ENCODE measurements around the gene P2RX1.

DNA sequence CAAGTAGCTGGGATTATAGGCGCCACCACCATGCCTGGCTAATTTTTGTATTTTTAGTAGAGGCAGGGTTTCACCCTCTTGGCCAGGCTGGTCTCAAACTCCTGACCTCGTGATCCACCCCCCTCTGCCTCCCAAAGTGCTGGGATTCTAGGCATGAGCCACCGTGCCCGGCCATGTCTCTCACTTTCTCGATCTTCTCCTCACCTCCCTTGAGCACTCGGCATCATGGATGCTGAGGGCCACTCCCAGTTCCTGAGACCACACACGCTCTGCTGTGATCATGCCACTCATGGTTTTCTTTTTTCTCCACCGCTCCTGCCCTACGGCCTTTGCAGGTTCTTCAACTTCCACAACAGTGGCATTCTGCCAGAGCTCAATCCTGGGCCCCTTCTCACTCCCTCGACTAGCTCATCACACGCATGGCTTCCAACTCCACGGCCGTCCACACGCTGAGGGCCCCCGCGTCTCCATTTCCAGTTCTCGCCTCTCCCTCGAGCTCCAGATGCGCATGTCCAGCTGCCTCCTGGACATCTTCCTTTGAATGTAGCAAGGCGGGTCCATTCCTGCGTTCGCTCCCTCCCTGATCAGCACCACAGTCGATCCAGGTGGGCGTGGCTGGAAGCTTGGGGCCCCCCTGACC lies 64.7 kb downstream of the P2RX1 start:
- TF ChIP-seq CTCF (IDR thresholded peaks at IDR 0.05) (no peak), EZH2 (IDR thresholded peaks at IDR 0.05; ENCODE audit: borderline replicate concordance, insufficient read depth, low read depth, low read length, poor library complexity, severe bottlenecking) (no peak)
